KMS-11 (cell line): ENCODE data around the gene ZDHHC8.

ENCODE experiments used
- H2AFZ ChIP-seq: fragments of 200-600 bp; sonication (generic); 2 replicates; pipeline ENCODE4 v1.6.1; 2016; ENCODE audit warnings: antibody characterized with exemption, mixed run types, low read depth
- H3K27ac ChIP-seq: fragments of 200-600 bp; sonication (generic); 2 replicates; pipeline ENCODE4 v1.6.1; 2016; ENCODE audit warnings: mild to moderate bottlenecking, mixed run types
- H3K27me3 ChIP-seq: fragments of 200-600 bp; sonication (generic); 2 replicates; pipeline ENCODE4 v1.6.1; 2017; ENCODE audit warnings: mild to moderate bottlenecking, low read depth, mixed run types, moderate library complexity; ENCODE audit not compliant: insufficient read depth
- H3K36me3 ChIP-seq: fragments of 200-600 bp; sonication (generic); 2 replicates; pipeline ENCODE4 v1.6.1; 2017; ENCODE audit warnings: mild to moderate bottlenecking, mixed run types; ENCODE audit not compliant: insufficient read depth
- H3K4me1 ChIP-seq: fragments of 200-600 bp; sonication (generic); 2 replicates; pipeline ENCODE4 v1.6.1; 2016; ENCODE audit warnings: mild to moderate bottlenecking, low read depth, mixed run types; ENCODE audit not compliant: poor library complexity, severe bottlenecking
- H3K4me2 ChIP-seq: fragments of 200-600 bp; sonication (generic); 2 replicates; pipeline ENCODE4 v1.7.0; 2016; ENCODE audit warnings: mild to moderate bottlenecking, mixed run types
- H3K4me3 ChIP-seq: fragments of 200-600 bp; sonication (generic); IDR thresholded peaks from 2 replicates; pipeline ENCODE4 v1.6.1; 2017; ENCODE audit warnings: low read depth, low read length, mixed read lengths; ENCODE audit not compliant: insufficient read depth
- H3K79me2 ChIP-seq: fragments of 200-600 bp; sonication (generic); 2 replicates; pipeline ENCODE4 v1.6.1; 2016; ENCODE audit warnings: low read depth, mixed run types; ENCODE audit not compliant: insufficient read depth
- H3K9ac ChIP-seq: fragments of 200-600 bp; sonication (generic); 2 replicates; pipeline ENCODE4 v1.6.1; 2016; ENCODE audit warnings: mild to moderate bottlenecking, mixed run types
- H4K20me1 ChIP-seq: fragments of 200-600 bp; sonication (generic); 2 replicates; pipeline ENCODE4 v1.6.1; 2016; ENCODE audit warnings: mild to moderate bottlenecking, mixed run types; ENCODE audit not compliant: insufficient read depth
- TF ChIP-seq, protein P1 (sequence below): fragments of 200-600 bp; sonication (generic); conservative IDR thresholded peaks from 2 replicates; pipeline ENCODE4 v1.6.1; 2017; ENCODE audit warnings: low read depth, mild to moderate bottlenecking, antibody characterized with exemption, low read length, moderate library complexity, mixed read lengths

ZDHHC8 gene

DNA sequence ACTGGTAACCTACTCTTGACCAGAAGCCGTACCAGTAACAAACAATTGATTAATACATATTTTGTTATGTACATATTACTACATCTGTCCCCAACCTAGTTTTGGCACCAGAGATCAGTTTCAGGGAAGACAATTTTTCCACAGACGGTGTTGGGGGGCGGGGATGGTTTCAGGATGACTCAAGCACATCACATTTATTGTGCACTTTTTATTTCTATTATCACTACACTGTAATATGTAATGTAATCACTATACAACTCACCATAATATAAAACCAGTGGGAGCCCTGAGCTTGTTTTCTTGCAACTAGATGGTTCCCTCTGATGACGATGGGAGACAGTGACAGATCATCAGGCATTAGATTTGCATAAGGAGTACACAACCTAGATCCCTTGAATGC lies 36.1 kb upstream of the ZDHHC8 start:
- H3K9ac ChIP-seq, result no peak overlapping the region
- H3K79me2 ChIP-seq, result no peaks in the 10 kb centered on the region
- TF ChIP-seq, protein P1, sequence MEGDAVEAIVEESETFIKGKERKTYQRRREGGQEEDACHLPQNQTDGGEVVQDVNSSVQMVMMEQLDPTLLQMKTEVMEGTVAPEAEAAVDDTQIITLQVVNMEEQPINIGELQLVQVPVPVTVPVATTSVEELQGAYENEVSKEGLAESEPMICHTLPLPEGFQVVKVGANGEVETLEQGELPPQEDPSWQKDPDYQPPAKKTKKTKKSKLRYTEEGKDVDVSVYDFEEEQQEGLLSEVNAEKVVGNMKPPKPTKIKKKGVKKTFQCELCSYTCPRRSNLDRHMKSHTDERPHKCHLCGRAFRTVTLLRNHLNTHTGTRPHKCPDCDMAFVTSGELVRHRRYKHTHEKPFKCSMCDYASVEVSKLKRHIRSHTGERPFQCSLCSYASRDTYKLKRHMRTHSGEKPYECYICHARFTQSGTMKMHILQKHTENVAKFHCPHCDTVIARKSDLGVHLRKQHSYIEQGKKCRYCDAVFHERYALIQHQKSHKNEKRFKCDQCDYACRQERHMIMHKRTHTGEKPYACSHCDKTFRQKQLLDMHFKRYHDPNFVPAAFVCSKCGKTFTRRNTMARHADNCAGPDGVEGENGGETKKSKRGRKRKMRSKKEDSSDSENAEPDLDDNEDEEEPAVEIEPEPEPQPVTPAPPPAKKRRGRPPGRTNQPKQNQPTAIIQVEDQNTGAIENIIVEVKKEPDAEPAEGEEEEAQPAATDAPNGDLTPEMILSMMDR, result no peak
- H3K4me3 ChIP-seq, result no peak overlapping the region
- no peaks in the 10 kb centered on the region for H3K27me3 ChIP-seq
- no peak overlapping the region for H3K4me2 ChIP-seq
- H3K36me3 ChIP-seq, result peaks cover 13% of the 10 kb centered on the region; the same call in 1 of the 2 replicates
- H3K27ac ChIP-seq, result no peak overlapping the region
- no peaks in the 10 kb centered on the region for H3K4me1 ChIP-seq
- H4K20me1 ChIP-seq, result no peaks in the 10 kb centered on the region
- no peak overlapping the region for H2AFZ ChIP-seq

DNA sequence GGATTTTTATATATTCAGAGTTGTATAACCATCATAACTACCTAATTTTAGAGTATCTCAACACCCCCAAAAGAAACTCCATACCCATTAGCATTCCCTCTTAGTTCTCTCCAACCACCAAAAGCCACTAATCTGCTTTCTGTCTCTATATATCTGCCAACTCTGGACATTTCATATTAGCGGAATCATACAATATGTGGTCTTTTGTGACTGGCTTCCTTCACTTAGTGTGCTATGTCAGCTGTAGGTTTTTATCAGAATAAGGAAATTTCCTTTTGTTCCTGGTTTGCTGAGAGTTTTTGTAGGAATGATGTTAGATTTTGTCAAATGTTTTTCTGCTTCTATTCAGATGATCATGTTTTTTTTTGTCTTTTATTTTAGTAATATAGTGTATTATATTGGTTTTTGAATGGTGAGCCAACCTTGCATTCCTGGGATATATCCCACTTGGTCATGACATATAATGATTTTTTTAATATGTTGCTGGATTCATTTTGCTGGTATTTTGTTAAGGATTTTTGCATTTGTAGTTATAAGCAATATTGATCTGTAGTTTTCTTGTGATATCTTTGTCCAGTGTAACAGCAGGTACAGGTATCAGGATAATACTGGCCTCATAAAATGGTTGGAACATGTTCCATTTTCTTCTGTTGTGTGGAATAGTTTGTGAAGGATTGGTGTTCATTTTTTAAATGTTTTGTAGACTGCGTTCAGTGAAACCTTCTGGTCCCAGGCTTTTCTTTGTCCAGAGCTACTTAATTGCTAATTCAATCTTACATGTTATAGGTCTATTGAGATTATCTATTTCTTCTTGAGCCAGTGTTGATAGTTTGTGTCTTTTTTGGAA lies 34.8 kb upstream of the ZDHHC8 start:
- TF ChIP-seq, protein P1, result no peak
- no peaks in the 10 kb centered on the region for H3K79me2 ChIP-seq
- no peaks in the 10 kb centered on the region for H4K20me1 ChIP-seq
- no peak overlapping the region for H3K27ac ChIP-seq
- no peaks in the 10 kb centered on the region for H3K4me1 ChIP-seq
- H3K9ac ChIP-seq, result no peak overlapping the region
- no peak overlapping the region for H3K4me3 ChIP-seq
- H3K36me3 ChIP-seq, result peaks cover 13% of the 10 kb centered on the region; the same call in 1 of the 2 replicates
- no peaks in the 10 kb centered on the region for H3K27me3 ChIP-seq
- H3K4me2 ChIP-seq, result no peak overlapping the region
- H2AFZ ChIP-seq, result no peak overlapping the region

DNA sequence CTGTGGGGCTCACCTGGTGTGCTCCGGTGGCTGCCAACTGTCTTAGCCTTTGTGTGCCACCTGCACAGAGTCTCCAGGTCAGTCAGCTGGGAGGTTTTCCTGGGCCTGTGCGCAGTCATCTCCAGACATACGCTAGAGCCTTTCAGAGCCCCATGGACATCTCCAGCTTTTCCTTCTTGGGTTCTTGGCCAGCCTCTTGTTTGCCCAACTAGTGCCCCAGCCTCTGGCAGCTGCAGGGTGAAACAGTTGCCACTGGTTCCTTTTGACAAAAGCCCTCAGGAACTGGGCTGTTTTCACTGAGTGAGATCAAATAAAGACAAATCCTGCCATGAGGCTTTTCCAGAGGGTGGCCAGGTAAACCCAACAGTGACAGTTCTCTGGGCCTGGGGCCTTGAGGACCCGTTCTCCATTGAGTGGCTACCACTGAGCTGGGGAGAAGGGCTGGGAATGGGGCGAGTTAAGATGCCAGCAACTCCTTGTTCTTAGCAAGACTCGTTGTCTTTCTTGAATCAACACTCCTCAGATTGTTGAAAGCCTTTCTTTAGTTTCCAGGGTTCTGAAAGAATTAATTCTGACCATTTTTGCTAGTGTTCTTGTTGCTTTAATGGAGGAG lies 32.4 kb upstream of the ZDHHC8 start:
- H3K36me3 ChIP-seq, result peaks cover 10% of the 10 kb centered on the region; the same call in 1 of the 2 replicates
- H3K9ac ChIP-seq, result no peak overlapping the region
- no peaks in the 10 kb centered on the region for H3K4me1 ChIP-seq
- H3K27ac ChIP-seq, result no peak overlapping the region
- TF ChIP-seq, protein P1, result no peak
- H3K27me3 ChIP-seq, result no peaks in the 10 kb centered on the region
- no peaks in the 10 kb centered on the region for H3K79me2 ChIP-seq
- no peak overlapping the region for H3K4me2 ChIP-seq
- H3K4me3 ChIP-seq, result no peak overlapping the region
- no peaks in the 10 kb centered on the region for H4K20me1 ChIP-seq
- no peak overlapping the region for H2AFZ ChIP-seq

DNA sequence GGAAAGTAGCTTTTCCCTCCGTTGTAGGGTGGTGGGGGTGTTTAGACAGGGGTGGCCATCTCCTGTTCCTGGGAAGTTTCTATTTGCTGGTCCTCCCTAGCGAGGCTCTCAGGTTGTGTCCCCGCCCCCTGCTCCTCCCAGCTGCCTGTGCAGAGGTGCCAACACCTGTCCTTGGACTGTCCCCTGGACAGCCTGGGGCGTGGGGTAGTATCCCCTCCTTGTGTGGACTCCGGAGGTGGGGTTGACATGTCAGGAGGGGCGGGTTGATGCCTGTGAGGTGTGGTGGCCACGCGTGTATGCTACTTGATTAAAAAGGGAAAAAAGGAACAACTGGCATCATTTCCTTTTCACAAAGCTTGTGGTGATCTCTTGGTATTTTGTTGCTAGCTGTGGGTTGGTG lies 30.0 kb upstream of the ZDHHC8 start:
- Histone ChIP-seq H2AFZ (no peak overlapping the region), H3K79me2 (no peaks in the 10 kb centered on the region), H3K4me3 (no peak overlapping the region), H3K4me2 (no peak overlapping the region), H3K9ac (no peak overlapping the region), H3K4me1 (no peaks in the 10 kb centered on the region), H3K27me3 (no peaks in the 10 kb centered on the region), H3K27ac (no peak overlapping the region), H3K36me3 (peaks cover 6% of the 10 kb centered on the region; the same call in 1 of the 2 replicates), H4K20me1 (no peaks in the 10 kb centered on the region)
- TF ChIP-seq, protein P1, result no peak
